Lower leg skin (tissue), 3 donors: ENCODE results near the gene RGS7.

ENCODE experiments used
- CTCF ChIP-seq, 3 donors: fragments of 450-650 bp; IDR thresholded peaks; one replicate each; pipeline ENCODE4 v1.5.1; 2016; ENCODE audit warnings: antibody characterized with exemption in 3 of 3, mild to moderate bottlenecking in 3 of 3, moderate library complexity in 2 of 3
- POLR2A ChIP-seq, 2 donors: fragments of 450-650 bp; IDR thresholded peaks; one replicate each; pipeline ENCODE4 v1.6.1; 2016 to 2017; ENCODE audit warnings: antibody characterized with exemption in 2 of 2, mild to moderate bottlenecking in 1 of 2, moderate library complexity in 1 of 2

- TF ChIP-seq POLR2A (IDR thresholded peaks at IDR 0.05) (no peak), CTCF (IDR thresholded peaks at IDR 0.05) (no peak)
These were observed 199.6 kb downstream of the RGS7 start for GRCh38 chr1:241157435-241157834.
